ENCODE results near the gene NTMT1. TPM values are rescaled to one million over a fixed set of nuclear protein-coding genes. Genes with fewer than 3 reads are reported as not detected.
A peak's percentile ranks its signal among the peaks of the same experiment; 100 is the strongest.

The NTMT1 gene
- total and polyA plus RNA-seq, 7 donors, result 67.5 to 178 (median 92.9) TPM

DNA sequence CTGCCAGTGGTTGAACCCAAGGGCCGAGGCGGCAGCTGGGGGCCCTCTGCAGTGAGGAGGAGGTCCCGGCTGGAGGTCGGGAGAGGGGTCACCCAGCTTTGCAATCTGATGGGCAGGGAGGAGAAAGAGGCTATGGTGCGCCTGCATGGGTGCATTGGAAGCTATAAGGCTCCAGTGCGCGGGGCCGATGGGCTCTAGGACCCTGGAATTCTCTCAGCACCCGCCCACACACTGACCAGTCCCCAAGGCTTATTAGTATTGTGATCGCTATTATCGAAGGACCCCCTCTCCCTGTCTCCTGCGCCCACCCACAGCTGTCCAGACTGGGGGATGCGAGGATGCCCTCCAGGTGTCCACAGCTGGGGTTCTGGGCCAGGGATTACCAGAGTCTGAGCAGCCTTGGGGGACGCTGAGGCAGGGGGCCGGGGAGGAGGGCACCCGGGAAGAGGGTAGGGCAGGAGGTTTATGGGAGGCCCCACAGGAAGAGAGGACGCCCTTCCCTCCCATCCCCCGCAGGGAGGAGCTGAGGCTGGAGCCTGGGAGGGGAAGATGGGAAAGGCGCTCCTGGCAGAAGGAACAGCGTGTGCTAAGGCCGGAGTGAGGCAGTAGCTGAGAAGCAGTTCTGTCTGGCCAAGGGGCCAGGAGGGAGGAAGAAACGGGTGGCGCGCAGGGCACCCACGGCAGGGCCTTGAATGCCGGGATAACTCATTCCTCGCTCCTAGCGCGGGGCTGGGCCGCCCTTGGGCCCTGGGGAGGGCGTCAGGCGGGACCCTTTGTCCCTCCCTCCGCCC lies 29.2 kb upstream of the NTMT1 start:
- Histone ChIP-seq H3K4me1 (peaks cover 17% of the 10 kb centered on the region), H3K9me3 (no peaks in the 10 kb centered on the region), H3K27me3 (ENCODE audit: insufficient read depth in 3 of 3, low read length in 2 of 3) (peaks cover 0 to 3% (median 3%) of the 10 kb centered on the region in 3 donors), H3K36me3 (ENCODE audit: insufficient read depth in 1 of 2, low read depth in 1 of 2) (no peaks in the 10 kb centered on the region), H3K4me3 (peak overlapping the region; percentile 66), H3K27ac (peak overlapping the region; percentile 68)
- TF ChIP-seq, protein P1, sequence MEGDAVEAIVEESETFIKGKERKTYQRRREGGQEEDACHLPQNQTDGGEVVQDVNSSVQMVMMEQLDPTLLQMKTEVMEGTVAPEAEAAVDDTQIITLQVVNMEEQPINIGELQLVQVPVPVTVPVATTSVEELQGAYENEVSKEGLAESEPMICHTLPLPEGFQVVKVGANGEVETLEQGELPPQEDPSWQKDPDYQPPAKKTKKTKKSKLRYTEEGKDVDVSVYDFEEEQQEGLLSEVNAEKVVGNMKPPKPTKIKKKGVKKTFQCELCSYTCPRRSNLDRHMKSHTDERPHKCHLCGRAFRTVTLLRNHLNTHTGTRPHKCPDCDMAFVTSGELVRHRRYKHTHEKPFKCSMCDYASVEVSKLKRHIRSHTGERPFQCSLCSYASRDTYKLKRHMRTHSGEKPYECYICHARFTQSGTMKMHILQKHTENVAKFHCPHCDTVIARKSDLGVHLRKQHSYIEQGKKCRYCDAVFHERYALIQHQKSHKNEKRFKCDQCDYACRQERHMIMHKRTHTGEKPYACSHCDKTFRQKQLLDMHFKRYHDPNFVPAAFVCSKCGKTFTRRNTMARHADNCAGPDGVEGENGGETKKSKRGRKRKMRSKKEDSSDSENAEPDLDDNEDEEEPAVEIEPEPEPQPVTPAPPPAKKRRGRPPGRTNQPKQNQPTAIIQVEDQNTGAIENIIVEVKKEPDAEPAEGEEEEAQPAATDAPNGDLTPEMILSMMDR (IDR thresholded peaks at IDR 0.05), result no peak
- WGBS, 3 donors, result 30 to 53% (median 44%) methylated on average over 21 to 33 of the region's 33 CpGs
- intact Hi-C loops (cut with DNase I), result no loop called here
- DNase-seq (peak; percentile 67 to 78), ATAC-seq (peak; percentile 36 to 69 (median 58))

DNA sequence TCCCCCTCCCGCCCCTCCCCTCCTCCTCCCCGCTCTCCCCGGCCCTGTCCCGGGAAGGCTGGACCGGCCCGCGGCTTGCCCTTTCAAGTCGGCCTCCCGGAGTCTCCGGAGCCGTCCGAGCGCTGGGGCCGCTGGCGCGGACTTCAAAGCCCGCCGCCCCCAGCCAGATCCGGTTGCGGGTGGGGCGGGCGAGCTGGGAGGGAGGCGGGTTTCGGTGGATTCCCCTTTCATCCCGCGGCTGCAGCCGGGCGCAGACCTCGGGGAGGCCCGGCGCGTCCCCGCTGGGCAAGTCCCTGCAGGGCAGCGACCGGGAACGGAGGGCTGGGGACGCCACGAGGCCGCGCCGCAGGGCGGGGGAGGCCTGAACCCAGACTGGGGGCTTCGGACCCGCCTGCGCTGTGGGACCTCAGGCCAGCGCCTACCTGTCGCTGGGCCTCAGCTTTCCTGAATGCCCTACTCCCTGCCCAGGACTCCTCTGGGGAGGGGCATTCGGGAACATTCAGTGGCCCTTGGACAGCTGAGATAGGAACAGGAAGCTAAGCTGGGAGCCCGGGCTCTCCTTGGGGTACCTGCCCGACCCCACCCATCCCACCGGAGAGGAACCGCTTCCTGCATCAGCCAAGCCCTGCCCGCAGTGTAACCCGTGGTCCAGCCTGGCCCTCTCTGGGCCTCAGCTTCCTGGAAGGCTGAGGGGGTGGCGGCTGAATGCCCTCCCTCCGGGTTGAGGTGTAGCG lies 28.4 kb upstream of the NTMT1 start:
- ATAC-seq (peak; percentile 64 to 81 (median 76)), DNase-seq (peak; percentile 75 to 83)
- Histone ChIP-seq H3K36me3 (ENCODE audit: insufficient read depth in 1 of 2, low read depth in 1 of 2) (no peaks in the 10 kb centered on the region), H3K4me3 (peak overlapping the region; percentile 66), H3K27ac (peak overlapping the region; percentile 68), H3K27me3 (ENCODE audit: insufficient read depth in 3 of 3, low read length in 2 of 3) (peaks cover 0 to 3% (median 3%) of the 10 kb centered on the region in 3 donors), H3K4me1 (peaks cover 17% of the 10 kb centered on the region), H3K9me3 (no peaks in the 10 kb centered on the region)
- TF ChIP-seq, protein P1 (IDR thresholded peaks at IDR 0.05), result no peak
- intact Hi-C loops (cut with DNase I), result no loop called here
- 9 to 14% (median 13%) methylated on average over 33 to 57 of the region's 57 CpGs for WGBS, 3 donors

DNA sequence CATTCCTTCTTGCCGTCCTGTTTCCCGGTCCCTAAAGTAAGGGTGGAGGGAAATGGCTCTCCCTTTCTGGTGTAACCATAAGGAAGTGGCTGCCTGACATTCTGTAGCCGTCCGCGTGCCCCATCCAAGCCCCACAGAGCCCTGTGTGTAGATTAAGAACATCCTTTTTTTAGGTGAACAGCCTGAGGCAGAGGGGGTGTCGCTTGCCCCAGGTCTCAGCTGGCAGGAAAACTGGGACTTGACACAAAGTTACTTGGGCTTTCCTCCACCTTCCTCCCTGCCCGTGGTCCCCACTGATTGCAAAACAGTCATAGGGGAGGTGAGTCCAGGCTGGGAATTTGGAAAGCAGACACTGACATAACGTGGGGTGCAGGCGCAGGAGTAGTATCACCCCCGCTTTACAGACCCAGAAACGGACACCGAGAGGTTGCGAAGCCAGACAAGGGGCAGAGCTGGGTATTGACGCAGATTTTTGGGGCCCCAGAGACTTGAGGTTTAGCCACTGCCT lies 27.8 kb upstream of the NTMT1 start:
- no peaks in the 10 kb centered on the region for H3K9me3 ChIP-seq
- 71 to 80% (median 79%) methylated on average over 14 of the region's 14 CpGs for WGBS, 3 donors
- TF ChIP-seq, protein P1 (IDR thresholded peaks at IDR 0.05), result no peak
- ATAC-seq (no peak), DNase-seq (no peak)
- intact Hi-C loops (cut with DNase I), result no loop called here
- no peaks in the 10 kb centered on the region for H3K36me3 ChIP-seq (ENCODE audit: insufficient read depth in 1 of 2, low read depth in 1 of 2)
- H3K27ac ChIP-seq, result peak overlapping the region; percentile 68
- peaks cover 0 to 3% (median 3%) of the 10 kb centered on the region in 3 donors for H3K27me3 ChIP-seq (ENCODE audit: insufficient read depth in 3 of 3, low read length in 2 of 3)
- peaks cover 17% of the 10 kb centered on the region for H3K4me1 ChIP-seq
- H3K4me3 ChIP-seq, result peak overlapping the region; percentile 66

DNA sequence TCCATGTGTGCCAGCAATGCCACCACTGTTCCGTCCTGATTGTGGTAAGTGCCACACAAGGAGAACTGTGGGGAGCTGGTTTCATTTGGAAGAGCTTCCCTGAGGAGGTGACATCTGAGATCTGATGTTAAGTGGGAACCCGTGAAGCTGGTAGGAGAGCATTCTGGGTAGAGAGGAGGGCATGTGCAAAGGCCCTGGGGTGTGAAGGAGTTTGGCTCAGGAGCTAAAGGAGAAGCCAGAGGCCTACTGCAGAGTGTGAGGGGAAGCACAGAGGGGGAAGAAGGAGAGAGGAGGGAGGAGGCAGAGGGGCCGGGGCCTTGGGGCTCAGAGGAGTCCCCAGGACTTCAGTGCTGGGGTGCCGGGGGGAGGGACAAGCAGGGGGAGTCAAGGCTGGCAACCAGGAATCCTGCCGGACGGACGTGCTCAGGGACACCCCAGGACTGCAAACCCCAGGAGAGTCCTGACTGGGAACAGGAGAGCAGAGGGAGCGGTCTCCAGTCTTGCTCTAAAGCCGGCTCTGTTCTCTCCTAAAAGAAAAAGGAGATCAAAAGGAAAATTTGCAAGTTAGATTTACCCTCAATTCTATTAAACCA lies 24.8 kb upstream of the NTMT1 start:
- H3K36me3 ChIP-seq (ENCODE audit: insufficient read depth in 1 of 2, low read depth in 1 of 2), result no peaks in the 10 kb centered on the region
- intact Hi-C loops (cut with DNase I), result no loop called here
- 77 to 81% (median 80%) methylated on average over 9 of the region's 9 CpGs for WGBS, 3 donors

More for the DNA sequence above, 24.8 kb upstream of the NTMT1 start:
- Histone ChIP-seq H3K27me3 (ENCODE audit: insufficient read depth in 3 of 3, low read length in 2 of 3) (peaks cover 0 to 3% (median 3%) of the 10 kb centered on the region in 3 donors), H3K27ac (no peak overlapping the region), H3K4me1 (peaks cover 20% of the 10 kb centered on the region), H3K9me3 (no peaks in the 10 kb centered on the region), H3K4me3 (no peak overlapping the region)
- ATAC-seq, result no peak
- no peak for DNase-seq
- TF ChIP-seq, protein P1 (IDR thresholded peaks at IDR 0.05), result no peak

Data from psoas muscle (tissue), 8 donors.